Measurements from ENCODE around the gene CBR1. TPM values are rescaled to one million over a fixed set of nuclear protein-coding genes. Genes with fewer than 3 reads are reported as not detected.

Gene CBR1
- polyA plus RNA-seq, 1 donor (not counting 4 experiments of a cell fraction or from before 2014, with no cell fraction given): 207 TPM

DNA sequence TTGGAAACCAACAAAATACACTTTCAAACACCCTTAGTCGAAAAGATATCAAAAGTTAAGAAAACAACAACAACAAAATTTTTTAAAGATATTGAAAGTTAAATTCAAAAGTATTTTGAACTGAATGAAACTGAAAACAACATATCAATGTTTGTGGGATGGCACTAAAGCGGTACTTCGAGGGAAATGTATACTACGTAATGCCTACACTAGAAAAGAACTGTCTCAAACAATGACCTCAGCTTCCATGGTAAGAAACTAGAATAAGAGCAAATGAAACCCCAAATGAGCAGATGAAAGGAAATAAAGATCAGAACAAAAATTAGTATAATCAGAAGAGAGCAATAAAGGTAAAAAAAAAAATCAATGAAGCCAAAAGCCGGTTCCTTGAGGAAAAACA is 6.1 kb downstream of the CBR1 start:
- dilution Hi-C loops (cut with MboI; ENCODE audit: extremely low pct_ligation_motif_present, low sequenced_read_pairs): no loop called here
- Histone ChIP-seq H2AFZ (ENCODE audit: control insufficient read depth, low read length) (no peak overlapping the region), H4K20me1 (ENCODE audit: control insufficient read depth, extremely low read depth, insufficient read depth, low read length) (no peaks in the 10 kb centered on the region), H3K4me3 (ENCODE audit: control insufficient read depth in 2 of 3, extremely low read depth in 1 of 3, insufficient read depth in 2 of 3, low read depth in 1 of 3, low read length in 3 of 3) (no peak overlapping the region), H3K4me2 (ENCODE audit: control insufficient read depth, extremely low read depth, insufficient read depth, low read depth, low read length) (no peak overlapping the region), H3K36me3 (ENCODE audit: control insufficient read depth in 2 of 2, extremely low read depth in 1 of 2, insufficient read depth in 2 of 2, low read length in 2 of 2) (peaks cover 8 to 15% of the 10 kb centered on the region in 2 experiments), H3K9me3 (ENCODE audit: control insufficient read depth, low read depth, low read length) (no peaks in the 10 kb centered on the region), H3K79me2 (ENCODE audit: control insufficient read depth, insufficient read depth, low read length) (peaks cover 11% of the 10 kb centered on the region), H3K9ac (ENCODE audit: control insufficient read depth, extremely low read depth, insufficient read depth, low read length) (no peak overlapping the region), H3K9me1 (ENCODE audit: control insufficient read depth, extremely low read depth, insufficient read depth, low read length) (peaks cover 5% of the 10 kb centered on the region), H3K27me3 (ENCODE audit: control insufficient read depth, extremely low read depth, insufficient read depth, low read length) (no peaks in the 10 kb centered on the region), H3K27ac (ENCODE audit: control insufficient read depth, insufficient read depth, low read length) (no peak overlapping the region), H3K4me1 (ENCODE audit: control insufficient read depth, extremely low read depth, insufficient read depth, low read length) (peaks cover 57% of the 10 kb centered on the region)
- FAIRE-seq (no peak), DNase-seq (ENCODE audit: low read depth, low spot score) (no peak)
- TF ChIP-seq, protein P1, sequence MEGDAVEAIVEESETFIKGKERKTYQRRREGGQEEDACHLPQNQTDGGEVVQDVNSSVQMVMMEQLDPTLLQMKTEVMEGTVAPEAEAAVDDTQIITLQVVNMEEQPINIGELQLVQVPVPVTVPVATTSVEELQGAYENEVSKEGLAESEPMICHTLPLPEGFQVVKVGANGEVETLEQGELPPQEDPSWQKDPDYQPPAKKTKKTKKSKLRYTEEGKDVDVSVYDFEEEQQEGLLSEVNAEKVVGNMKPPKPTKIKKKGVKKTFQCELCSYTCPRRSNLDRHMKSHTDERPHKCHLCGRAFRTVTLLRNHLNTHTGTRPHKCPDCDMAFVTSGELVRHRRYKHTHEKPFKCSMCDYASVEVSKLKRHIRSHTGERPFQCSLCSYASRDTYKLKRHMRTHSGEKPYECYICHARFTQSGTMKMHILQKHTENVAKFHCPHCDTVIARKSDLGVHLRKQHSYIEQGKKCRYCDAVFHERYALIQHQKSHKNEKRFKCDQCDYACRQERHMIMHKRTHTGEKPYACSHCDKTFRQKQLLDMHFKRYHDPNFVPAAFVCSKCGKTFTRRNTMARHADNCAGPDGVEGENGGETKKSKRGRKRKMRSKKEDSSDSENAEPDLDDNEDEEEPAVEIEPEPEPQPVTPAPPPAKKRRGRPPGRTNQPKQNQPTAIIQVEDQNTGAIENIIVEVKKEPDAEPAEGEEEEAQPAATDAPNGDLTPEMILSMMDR (optimal IDR thresholded peaks at IDR 0.05 in 1 of 3, IDR thresholded peaks at IDR 0.05 in 1 of 3, conservative IDR thresholded peaks at IDR 0.05 in 1 of 3; ENCODE audit: extremely low read depth in 1 of 3, insufficient read depth in 2 of 3, low read length in 3 of 3): no peak
- no peak for TF ChIP-seq EZH2 (IDR thresholded peaks at IDR 0.05; ENCODE audit: low read length)

DNA sequence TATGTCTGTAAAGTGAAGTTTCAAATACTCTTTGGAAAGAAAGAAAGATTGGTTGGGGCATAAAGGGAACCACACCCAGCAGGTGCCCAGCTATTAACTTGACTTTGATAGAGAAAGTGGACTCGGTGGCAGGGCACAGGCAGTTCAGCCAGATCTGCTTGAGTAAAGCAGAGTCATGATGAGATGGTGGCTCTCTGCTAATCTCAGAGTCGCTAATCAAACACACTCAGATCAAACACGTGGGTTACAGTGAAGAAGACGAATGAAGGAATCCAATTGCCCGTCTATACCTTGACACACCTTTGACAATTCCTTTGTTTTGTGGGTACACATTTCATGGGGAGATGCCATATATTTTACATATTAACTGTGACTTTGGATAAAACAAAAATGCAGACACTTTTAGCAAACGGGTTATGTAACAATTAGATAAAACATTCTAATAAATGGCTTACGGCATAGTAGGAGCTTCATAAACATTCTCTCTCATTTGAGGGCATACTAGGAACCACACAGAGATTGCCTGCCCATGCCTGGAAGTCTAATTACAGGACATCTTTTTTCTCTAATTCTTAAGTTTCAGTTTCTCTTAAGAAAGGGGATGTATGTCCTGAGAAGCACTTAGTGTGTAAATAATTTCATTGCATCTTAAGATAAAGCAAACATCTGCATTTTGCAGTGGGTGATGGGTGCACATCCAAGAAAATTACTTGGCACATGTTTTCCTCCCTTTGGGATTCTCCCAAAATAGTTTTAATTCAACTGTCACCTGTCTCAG is 7.2 kb downstream of the CBR1 start:
- FAIRE-seq (no peak), DNase-seq (ENCODE audit: low read depth, low spot score) (no peak)
- H3K27ac ChIP-seq (ENCODE audit: control insufficient read depth, insufficient read depth, low read length): no peak overlapping the region
- no peak overlapping the region for H3K4me2 ChIP-seq (ENCODE audit: control insufficient read depth, extremely low read depth, insufficient read depth, low read depth, low read length)
- H3K9ac ChIP-seq (ENCODE audit: control insufficient read depth, extremely low read depth, insufficient read depth, low read length): no peak overlapping the region
- no peak overlapping the region for H2AFZ ChIP-seq (ENCODE audit: control insufficient read depth, low read length)
- no peak for TF ChIP-seq EZH2 (IDR thresholded peaks at IDR 0.05; ENCODE audit: low read length)
- TF ChIP-seq, protein P1 (optimal IDR thresholded peaks at IDR 0.05 in 1 of 3, IDR thresholded peaks at IDR 0.05 in 1 of 3, conservative IDR thresholded peaks at IDR 0.05 in 1 of 3; ENCODE audit: extremely low read depth in 1 of 3, insufficient read depth in 2 of 3, low read length in 3 of 3): no peak
- H3K4me3 ChIP-seq (ENCODE audit: control insufficient read depth in 2 of 3, extremely low read depth in 1 of 3, insufficient read depth in 2 of 3, low read depth in 1 of 3, low read length in 3 of 3): no peak overlapping the region
- H3K79me2 ChIP-seq (ENCODE audit: control insufficient read depth, insufficient read depth, low read length): peaks cover 2% of the 10 kb centered on the region
- dilution Hi-C loops (cut with MboI; ENCODE audit: extremely low pct_ligation_motif_present, low sequenced_read_pairs): no loop called here
- H3K9me3 ChIP-seq (ENCODE audit: control insufficient read depth, low read depth, low read length): no peaks in the 10 kb centered on the region
- H4K20me1 ChIP-seq (ENCODE audit: control insufficient read depth, extremely low read depth, insufficient read depth, low read length): no peaks in the 10 kb centered on the region
- H3K36me3 ChIP-seq (ENCODE audit: control insufficient read depth in 2 of 2, extremely low read depth in 1 of 2, insufficient read depth in 2 of 2, low read length in 2 of 2): peaks cover 2 to 9% of the 10 kb centered on the region in 2 experiments
- H3K9me1 ChIP-seq (ENCODE audit: control insufficient read depth, extremely low read depth, insufficient read depth, low read length): peaks cover 3% of the 10 kb centered on the region
- H3K4me1 ChIP-seq (ENCODE audit: control insufficient read depth, extremely low read depth, insufficient read depth, low read length): peaks cover 46% of the 10 kb centered on the region
- H3K27me3 ChIP-seq (ENCODE audit: control insufficient read depth, extremely low read depth, insufficient read depth, low read length): no peaks in the 10 kb centered on the region

Measured in keratinocyte (primary cell).